SK-N-SH (cell line): ENCODE results near the gene TRANK1. TPM values are rescaled to one million over a fixed set of nuclear protein-coding genes. Genes with fewer than 3 reads are reported as not detected.

Experiments used
- CTCF ChIA-PET: fragments of 300-600, 350-600 bp; formaldehyde crosslinking; extraction: SDS; loops from one replicate; lab custom pipeline; 2021; lab: Yijun Ruan, JAX
- POLR2A ChIA-PET: fragments of 350-600 bp; sonication (Branson Sonifier 250); formaldehyde crosslinking; extraction: SDS; loops from one replicate; lab custom pipeline; 2020; ENCODE audit warnings: antibody characterized with exemption, inconsistent platforms; lab: Yijun Ruan, JAX
- DNase-seq: peaks from one replicate; pipeline ENCODE4 v3.0.0; 2012
- H2AFZ ChIP-seq: fragments of 200-600 bp; sonication (generic); 2 replicates; pipeline ENCODE4 v1.8.1; 2016; ENCODE audit warnings: antibody characterized with exemption, mild to moderate bottlenecking, low read depth
- H3F3A ChIP-seq: fragments of 200-600 bp; sonication (generic); replicated peaks from 2 replicates; pipeline ENCODE3; 2016; ENCODE audit warnings: antibody characterized with exemption, mild to moderate bottlenecking; ENCODE audit not compliant: insufficient read depth
- H3K27ac ChIP-seq, 2 experiments: fragments of 200-500 bp in 1 of 2; fragments of 200-600 bp in 1 of 2; sonication (Bioruptor generic) in 1 of 2; sonication (generic), shearing (Covaris generic) in 1 of 2; 2 replicates each; pipeline versions ENCODE4 v1.5.1 to v1.6.1; 2014 to 2016; ENCODE audit warnings: low read depth in 2 of 2, inconsistent platforms in 1 of 2, low read length in 1 of 2, mild to moderate bottlenecking in 1 of 2, mixed read lengths in 1 of 2
- H3K27me3 ChIP-seq: fragments of 200-600 bp; sonication (generic), shearing (Covaris generic); 2 replicates; pipeline ENCODE4 v1.6.1; 2016; ENCODE audit warnings: mixed run types; ENCODE audit not compliant: insufficient read depth
- H3K36me3 ChIP-seq, 2 experiments: fragments of 200-500 bp in 1 of 2; fragments of 200-600 bp in 1 of 2; sonication (Bioruptor generic) in 1 of 2; sonication (generic) in 1 of 2; replicated peaks in 1 of 2; 2 replicates each; pipeline versions ENCODE3 to v1.5.1; 2014 to 2016; ENCODE audit warnings: low read length in 1 of 2, mild to moderate bottlenecking in 1 of 2; ENCODE audit not compliant: insufficient read depth in 2 of 2, control insufficient read depth in 1 of 2
- H3K4me1 ChIP-seq, 2 experiments: fragments of 200-500 bp in 1 of 2; fragments of 200-600 bp in 1 of 2; sonication (Bioruptor generic) in 1 of 2; sonication (generic), shearing (Covaris generic) in 1 of 2; 2 replicates each; pipeline versions ENCODE4 v1.5.1 to v1.6.1; 2014 to 2016; ENCODE audit warnings: low read depth in 1 of 2, low read length in 1 of 2, mixed run types in 1 of 2; ENCODE audit not compliant: insufficient read depth in 2 of 2, control insufficient read depth in 1 of 2
- H3K4me2 ChIP-seq: fragments of 200-600 bp; sonication (generic), shearing (Covaris generic); 2 replicates; pipeline ENCODE4 v1.6.1; 2017; ENCODE audit warnings: mixed run types
- H3K4me3 ChIP-seq, 2 experiments: fragments of 200-500 bp in 1 of 2; fragments of 200-600 bp in 1 of 2; sonication (Bioruptor generic) in 1 of 2; sonication (generic), shearing (Covaris generic) in 1 of 2; 2 replicates each; pipeline versions ENCODE4 v1.5.1 to v1.8.1; 2014 to 2016; ENCODE audit warnings: low read depth in 2 of 2, inconsistent platforms in 1 of 2, low read length in 1 of 2, mild to moderate bottlenecking in 1 of 2, mixed read lengths in 1 of 2, moderate library complexity in 1 of 2
- H3K79me2 ChIP-seq: fragments of 200-600 bp; sonication (generic); 2 replicates; pipeline ENCODE4 v1.8.1; 2017; ENCODE audit warnings: mild to moderate bottlenecking; ENCODE audit not compliant: insufficient read depth
- H3K9ac ChIP-seq: fragments of 200-600 bp; sonication (generic); 2 replicates; pipeline ENCODE4 v1.6.1; 2017; ENCODE audit warnings: mixed run types
- H3K9me2 ChIP-seq: fragments of 200-600 bp; sonication (generic); 2 replicates; pipeline ENCODE4 v1.6.1; 2017; ENCODE audit warnings: mixed run types
- H3K9me3 ChIP-seq: fragments of 200-600 bp; sonication (generic); 2 replicates; pipeline ENCODE4 v1.6.1; 2017; ENCODE audit warnings: mixed run types, mild to moderate bottlenecking, moderate library complexity
- H4K20me1 ChIP-seq: fragments of 200-600 bp; sonication (generic); 2 replicates; pipeline ENCODE4 v1.6.1; 2017; ENCODE audit warnings: mild to moderate bottlenecking, mixed run types; ENCODE audit not compliant: insufficient read depth
- CHD2 ChIP-seq: fragments of 150-350 bp; IDR thresholded peaks from 2 replicates; pipeline ENCODE4 v1.6.1; 2018; ENCODE audit warnings: low read length; ENCODE audit not compliant: partially characterized antibody
- CTCF ChIP-seq: fragments of 200-600 bp; sonication (generic); IDR thresholded peaks from 2 replicates; pipeline ENCODE4 v1.6.1; 2017; ENCODE audit warnings: antibody characterized with exemption, mild to moderate bottlenecking, moderate library complexity
- EZH2phosphoT487 ChIP-seq: fragments of 200-600 bp; sonication (generic); IDR thresholded peaks from 2 replicates; pipeline ENCODE4 v1.6.1; 2017; ENCODE audit warnings: low read depth, mixed run types, mild to moderate bottlenecking, antibody characterized with exemption, moderate library complexity, borderline replicate concordance
- FOSL2 ChIP-seq: IDR thresholded peaks from 2 replicates; pipeline ENCODE4 v1.4.0; 2012; ENCODE audit warnings: low read depth, mild to moderate bottlenecking, moderate library complexity, borderline replicate concordance
- GATA2 ChIP-seq: sonication (generic); formaldehyde crosslinking; IDR thresholded peaks from 2 replicates; pipeline ENCODE4 v1.5.0; 2020; ENCODE audit warnings: mild to moderate bottlenecking, missing genetic modification reagents
- MEF2A ChIP-seq: IDR thresholded peaks from 2 replicates; pipeline ENCODE4 v1.4.0; 2012; ENCODE audit warnings: low read depth, borderline replicate concordance
- MXI1 ChIP-seq: IDR thresholded peaks from 2 replicates; pipeline ENCODE4 v1.6.1; 2012; ENCODE audit warnings: mild to moderate bottlenecking, low read depth, low read length, improper control_type of control experiment
- NFIC ChIP-seq: IDR thresholded peaks from 2 replicates; pipeline ENCODE4 v1.4.0; 2012; ENCODE audit warnings: borderline replicate concordance
- NRF1 ChIP-seq: IDR thresholded peaks from 2 replicates; pipeline ENCODE4 v1.6.1; 2012; ENCODE audit warnings: low read depth, mild to moderate bottlenecking, low read length
- RAD21 ChIP-seq: IDR thresholded peaks from 2 replicates; pipeline ENCODE4 v1.6.1; 2012; ENCODE audit warnings: mild to moderate bottlenecking, low read length
- RCOR1 ChIP-seq: fragments of 150-350 bp; IDR thresholded peaks from 2 replicates; pipeline ENCODE4 v1.6.1; 2017; ENCODE audit warnings: antibody characterized with exemption, low read length
- REST ChIP-seq: IDR thresholded peaks from 2 replicates; pipeline ENCODE4 v1.6.1; 2012; ENCODE audit warnings: mild to moderate bottlenecking, low read depth, low read length, moderate library complexity
- SMC3 ChIP-seq: IDR thresholded peaks from 2 replicates; pipeline ENCODE4 v1.6.1; 2012; ENCODE audit warnings: low read depth, low read length, improper control_type of control experiment
- TAF1 ChIP-seq: IDR thresholded peaks from 2 replicates; pipeline ENCODE4 v1.6.1; 2012; ENCODE audit warnings: low read depth, mild to moderate bottlenecking, low read length, moderate library complexity, borderline replicate concordance
- TCF12 ChIP-seq: IDR thresholded peaks from 2 replicates; pipeline ENCODE4 v1.4.0; 2012
- TEAD4 ChIP-seq: IDR thresholded peaks from 2 replicates; pipeline ENCODE4 v1.4.0; 2012; ENCODE audit warnings: mild to moderate bottlenecking, borderline replicate concordance; ENCODE audit not compliant: insufficient read depth
- USF1 ChIP-seq: IDR thresholded peaks from 2 replicates; pipeline ENCODE4 v1.4.0; 2012; ENCODE audit warnings: low read depth, borderline replicate concordance
- USF2 ChIP-seq: fragments of 150-350 bp; IDR thresholded peaks from 2 replicates; pipeline ENCODE4 v1.6.1; 2017; ENCODE audit warnings: antibody characterized with exemption, low read length, low read depth, borderline replicate concordance
- YY1 ChIP-seq: IDR thresholded peaks from 2 replicates; pipeline ENCODE4 v1.4.0; 2012; ENCODE audit warnings: low read depth, mild to moderate bottlenecking
- WGBS: methylation state at CpG from one replicate; pipeline ENCODE4 v1.1.6; 2017; ENCODE audit warnings: low lambda C conversion rate; 5-methylcytosine and 5-hydroxymethylcytosine counted together
- polyA plus RNA-seq, 3 experiments: library from polyadenylated mRNA; depleted of rRNA; stranded (reverse); fragments of >200 nt; gene quantifications; 2 replicates each; pipeline ENCODE4 v1.2.3, GENCODE V29; 2012

Gene TRANK1
- polyA plus RNA-seq, 1 of the 3 experiments (the other 2 are of a cell fraction) = 0.16 TPM

- ChIA-PET POLR2A (no interaction called here), CTCF (interaction anchor here (1.4 kb wide), 1 partner anchor 179 kb away, joined by 4 read pairs; no protein-coding TSS in a partner anchor)
- peaks cover 5 to 11% of the 10 kb centered on the region in 2 experiments; a peak in 2 of 4 replicates for H3K4me1 ChIP-seq
- no peaks in the 10 kb centered on the region for H3F3A ChIP-seq
- no peak overlapping the region for H3K9ac ChIP-seq
- no peak overlapping the region for H3K27ac ChIP-seq
- no peaks in the 10 kb centered on the region for H3K36me3 ChIP-seq
- H3K79me2 ChIP-seq = no peaks in the 10 kb centered on the region
- H4K20me1 ChIP-seq = no peaks in the 10 kb centered on the region
- peak overlapping the region; percentile 83 for H2AFZ ChIP-seq
- H3K9me2 ChIP-seq = no peaks in the 10 kb centered on the region
- TF ChIP-seq MEF2A = no peak
- no peak for TF ChIP-seq CTCF
- no peak for TF ChIP-seq RAD21
- no peak for TF ChIP-seq TAF1
- TF ChIP-seq NRF1 = no peak
- TF ChIP-seq RCOR1 = no peak
- TF ChIP-seq FOSL2 = no peak
- no peak for TF ChIP-seq USF2
- TF ChIP-seq TCF12 = no peak
- no peak for TF ChIP-seq NFIC
- TF ChIP-seq YY1 = no peak
- no peak for TF ChIP-seq EZH2phosphoT487
- no peak for TF ChIP-seq SMC3
- no peak for TF ChIP-seq USF1
- TF ChIP-seq MXI1 = no peak
- TF ChIP-seq REST = no peak
- no peak for TF ChIP-seq TEAD4
- no peak for TF ChIP-seq GATA2 (CRISPR knock-in tag)
- TF ChIP-seq CHD2 = no peak
- H3K27me3 ChIP-seq = no peaks in the 10 kb centered on the region
- H3K9me3 ChIP-seq = no peaks in the 10 kb centered on the region
- DNase-seq = no peak
- H3K4me3 ChIP-seq = peak overlapping the region in 1 of 2 experiments; percentile 7; a peak in 1 of 4 replicates
- H3K4me2 ChIP-seq = peak overlapping the region; percentile 50
- WGBS = 77% methylated on average over 12 of the region's 15 CpGs
Measured at GRCh38 chr3:36907911-36908646, 36.8 kb downstream of the TRANK1 start.
